Mesodermal cell (in vitro differentiated cells): Measurements from ENCODE around the gene NMUR2.

Experiments
- H3K27ac ChIP-seq: 2 replicates; pipeline ENCODE4 v1.7.0; 2013; ENCODE audit warnings: mild to moderate bottlenecking, low read depth, low read length, moderate library complexity; ENCODE audit not compliant: severe bottlenecking
- H3K36me3 ChIP-seq: 2 replicates; pipeline ENCODE4 v1.7.1; 2013; ENCODE audit warnings: mild to moderate bottlenecking, low read length, moderate library complexity; ENCODE audit not compliant: control insufficient read depth, insufficient read depth
- H3K4me1 ChIP-seq: one replicate; pipeline ENCODE4 v1.7.1; 2013; ENCODE audit warnings: mild to moderate bottlenecking, low read length; ENCODE audit not compliant: insufficient read depth, control insufficient read depth, poor library complexity, severe bottlenecking
- H3K4me3 ChIP-seq: 2 replicates; pipeline ENCODE4 v1.7.0; 2013; ENCODE audit warnings: low read length, control low read depth, mild to moderate bottlenecking; ENCODE audit not compliant: insufficient read depth, poor library complexity, severe bottlenecking; ENCODE audit errors: extremely low read depth
- H3K9me3 ChIP-seq: 2 replicates; pipeline ENCODE4 v1.7.1; 2013; ENCODE audit warnings: mild to moderate bottlenecking, low read length, moderate library complexity; ENCODE audit not compliant: control insufficient read depth
- WGBS, 2 experiments: methylation state at CpG; one replicate each; pipeline ENCODE4 v1.1.5; 2013; ENCODE audit warnings: missing lambda C conversion rate in 2 of 2; ENCODE audit not compliant: insufficient coverage in 2 of 2; 5-methylcytosine and 5-hydroxymethylcytosine counted together

The NMUR2 gene

DNA sequence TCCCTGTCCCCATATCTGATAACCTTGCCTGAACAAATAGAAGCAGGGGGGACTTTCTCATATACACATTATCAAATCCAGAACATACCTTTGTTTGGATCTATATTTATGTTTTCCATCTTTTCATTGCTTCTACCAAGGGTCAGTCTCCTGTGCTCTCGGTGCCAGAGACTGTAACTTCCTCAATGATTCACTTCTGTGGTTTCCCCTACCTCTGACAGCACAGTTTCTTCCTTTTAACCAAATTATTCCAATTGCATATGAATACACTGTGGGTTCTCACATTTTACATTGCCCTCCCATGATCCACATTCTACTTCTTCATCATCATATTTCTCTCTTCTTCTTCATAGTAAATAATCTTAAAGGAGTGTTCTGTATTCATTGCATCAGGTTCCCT, 32.2 kb downstream of the NMUR2 start:
- H3K4me3 ChIP-seq: no peak overlapping the region
- H3K36me3 ChIP-seq: no peaks in the 10 kb centered on the region
- H3K4me1 ChIP-seq: no peaks in the 10 kb centered on the region
- H3K27ac ChIP-seq: no peak overlapping the region
- no peaks in the 10 kb centered on the region for H3K9me3 ChIP-seq
- 75 to 79% methylated on average over 1 of the region's 1 CpG for WGBS, 2 experiments

DNA sequence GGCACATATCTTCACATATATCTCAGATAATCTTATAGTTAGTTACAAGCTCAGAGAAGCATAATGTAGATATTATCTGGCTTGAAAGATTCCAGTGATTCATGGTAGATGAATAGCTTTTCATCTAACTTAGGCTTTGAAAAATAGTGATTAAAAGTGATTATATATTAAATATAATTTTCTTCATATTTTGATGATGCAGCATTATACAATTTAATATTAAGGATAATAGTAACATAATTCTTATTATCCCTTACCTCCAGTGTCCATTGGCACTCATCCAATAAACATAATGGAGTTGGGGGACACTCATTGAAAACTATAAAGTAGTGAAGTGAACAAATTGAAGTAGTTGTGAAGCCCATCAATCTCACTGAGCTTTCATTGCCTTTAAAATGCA, 35.8 kb downstream of the NMUR2 start:
- no peaks in the 10 kb centered on the region for H3K4me1 ChIP-seq
- H3K4me3 ChIP-seq: no peak overlapping the region
- no peaks in the 10 kb centered on the region for H3K9me3 ChIP-seq
- H3K27ac ChIP-seq: no peak overlapping the region
- H3K36me3 ChIP-seq: no peaks in the 10 kb centered on the region

DNA sequence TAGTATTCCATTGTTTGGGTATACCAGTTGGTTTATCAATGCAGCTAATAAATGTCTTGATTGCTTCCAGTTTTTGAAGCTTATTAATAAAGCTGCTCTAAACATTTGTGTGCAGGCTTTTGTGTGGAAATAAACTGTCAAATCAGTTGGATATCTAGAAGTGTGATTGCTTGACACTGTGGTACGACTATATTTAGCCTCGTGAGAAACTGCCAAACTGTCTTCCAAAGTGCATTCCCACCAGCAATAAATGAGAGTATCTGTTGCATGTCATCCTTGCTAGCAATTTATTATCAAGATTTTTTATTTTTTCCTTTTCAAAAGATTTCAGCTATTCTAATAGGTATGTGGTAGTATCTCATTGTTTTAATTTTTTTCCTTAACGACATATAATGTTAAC, 37.5 kb downstream of the NMUR2 start:
- no peaks in the 10 kb centered on the region for H3K9me3 ChIP-seq
- H3K27ac ChIP-seq: no peak overlapping the region
- H3K4me1 ChIP-seq: no peaks in the 10 kb centered on the region
- WGBS, 2 experiments: 100% methylated on average over 1 of the region's 3 CpGs; no CpG with 5 or more reads in 1 of the 2 experiments
- H3K36me3 ChIP-seq: no peaks in the 10 kb centered on the region
- H3K4me3 ChIP-seq: no peak overlapping the region

DNA sequence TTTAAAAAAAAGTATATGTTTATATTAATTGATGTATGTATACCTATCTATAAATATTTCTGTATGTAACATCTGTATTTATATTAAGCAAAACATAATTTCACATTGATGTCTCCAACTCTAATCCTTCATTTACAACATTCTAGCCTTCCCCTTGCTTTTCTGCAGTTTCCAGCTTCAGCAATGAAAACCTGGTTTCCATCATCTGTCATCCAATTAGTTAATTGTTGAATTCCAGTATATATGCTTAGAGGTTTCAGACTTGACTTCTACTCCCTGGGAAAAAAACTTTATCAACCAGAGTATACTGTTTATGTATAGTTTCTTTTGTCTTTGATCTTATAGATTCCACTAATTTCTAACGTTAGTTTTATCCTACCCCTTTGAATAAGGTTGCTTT, 38.4 kb downstream of the NMUR2 start:
- no peaks in the 10 kb centered on the region for H3K9me3 ChIP-seq
- no peak overlapping the region for H3K27ac ChIP-seq
- H3K4me3 ChIP-seq: no peak overlapping the region
- H3K4me1 ChIP-seq: no peaks in the 10 kb centered on the region
- no CpG with 5 or more reads among the region's 1 CpG for WGBS, 2 experiments
- H3K36me3 ChIP-seq: no peaks in the 10 kb centered on the region

DNA sequence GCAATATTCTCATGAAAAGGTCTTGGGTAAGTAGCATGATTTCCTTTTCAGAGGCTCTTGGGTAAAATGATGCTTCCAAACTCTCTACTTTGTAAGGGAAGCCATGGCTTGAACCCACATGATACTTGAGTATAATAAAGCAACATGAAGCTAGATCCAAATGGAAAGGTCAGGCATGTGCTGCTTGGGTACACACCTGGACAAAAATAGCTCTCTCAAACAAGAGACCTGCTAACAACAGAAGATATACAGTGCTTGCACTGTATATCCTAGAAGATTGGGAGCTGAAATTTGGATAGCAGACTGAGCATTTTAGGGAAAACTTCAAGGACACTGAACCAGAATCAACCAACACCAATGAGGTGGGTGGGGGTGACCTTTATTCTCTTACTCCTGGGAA, 40.2 kb downstream of the NMUR2 start:
- no peaks in the 10 kb centered on the region for H3K9me3 ChIP-seq
- H3K4me1 ChIP-seq: no peaks in the 10 kb centered on the region
- H3K4me3 ChIP-seq: no peak overlapping the region
- no peaks in the 10 kb centered on the region for H3K36me3 ChIP-seq
- H3K27ac ChIP-seq: no peak overlapping the region

DNA sequence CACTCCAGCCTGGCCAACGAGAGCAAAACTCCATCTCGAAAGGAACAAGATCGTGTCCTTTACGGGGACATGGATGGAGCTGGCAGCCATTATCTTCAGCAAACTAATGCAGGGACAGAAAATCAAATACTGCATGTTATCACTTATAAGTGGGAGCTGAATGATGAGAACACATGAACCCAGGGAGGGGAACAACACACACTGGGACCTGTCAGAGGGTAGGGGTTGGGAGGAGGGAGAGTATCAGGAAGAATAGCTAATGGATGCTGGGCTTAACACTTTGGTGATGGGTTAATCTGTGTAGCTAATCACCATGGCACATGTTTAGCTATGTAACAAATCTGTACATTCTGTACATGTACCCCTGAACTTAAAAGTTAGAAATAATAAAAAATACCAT, 40.9 kb downstream of the NMUR2 start:
- no peak overlapping the region for H3K4me3 ChIP-seq
- H3K27ac ChIP-seq: no peak overlapping the region
- WGBS, 2 experiments: 85 to 97% methylated on average over 2 to 4 of the region's 4 CpGs
- no peaks in the 10 kb centered on the region for H3K4me1 ChIP-seq
- no peaks in the 10 kb centered on the region for H3K36me3 ChIP-seq
- H3K9me3 ChIP-seq: no peaks in the 10 kb centered on the region

DNA sequence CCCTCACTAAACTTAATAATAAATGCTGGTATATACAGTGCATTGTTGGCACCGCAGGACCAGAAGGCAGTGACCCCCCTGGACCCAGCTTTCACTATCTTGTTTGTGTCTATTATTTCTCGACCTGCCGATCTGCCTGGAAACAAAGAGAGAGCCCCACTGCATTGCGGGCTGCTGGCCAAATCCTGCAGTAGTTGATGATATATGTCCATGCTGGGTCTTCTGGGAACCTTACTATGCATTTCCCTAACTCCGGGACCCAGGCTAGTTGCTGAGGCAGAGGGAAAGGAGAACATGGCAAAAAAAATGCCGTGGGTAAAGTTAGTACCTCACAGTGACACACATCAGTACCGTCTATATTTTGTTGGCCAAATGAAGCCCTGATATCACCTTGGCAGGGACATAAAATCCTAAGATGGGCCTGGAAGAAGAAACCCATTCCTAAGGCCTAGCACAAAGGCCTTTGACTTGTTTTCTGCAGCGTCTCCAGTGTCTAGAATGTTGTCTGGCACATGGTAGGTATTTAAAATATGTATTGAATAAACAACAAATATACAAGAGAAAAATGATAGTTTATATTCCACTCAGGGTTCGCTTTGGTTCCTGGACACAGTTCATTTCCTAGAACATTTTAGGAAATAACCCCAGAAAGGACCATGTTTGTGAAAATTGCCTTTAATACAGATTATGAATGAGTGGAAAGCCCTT, 46.1 kb downstream of the NMUR2 start:
- Histone ChIP-seq H3K27ac (no peak overlapping the region), H3K9me3 (no peaks in the 10 kb centered on the region), H3K4me1 (no peaks in the 10 kb centered on the region), H3K4me3 (no peak overlapping the region), H3K36me3 (no peaks in the 10 kb centered on the region)
- 97 to 100% methylated on average over 1 to 7 of the region's 9 CpGs for WGBS, 2 experiments

DNA sequence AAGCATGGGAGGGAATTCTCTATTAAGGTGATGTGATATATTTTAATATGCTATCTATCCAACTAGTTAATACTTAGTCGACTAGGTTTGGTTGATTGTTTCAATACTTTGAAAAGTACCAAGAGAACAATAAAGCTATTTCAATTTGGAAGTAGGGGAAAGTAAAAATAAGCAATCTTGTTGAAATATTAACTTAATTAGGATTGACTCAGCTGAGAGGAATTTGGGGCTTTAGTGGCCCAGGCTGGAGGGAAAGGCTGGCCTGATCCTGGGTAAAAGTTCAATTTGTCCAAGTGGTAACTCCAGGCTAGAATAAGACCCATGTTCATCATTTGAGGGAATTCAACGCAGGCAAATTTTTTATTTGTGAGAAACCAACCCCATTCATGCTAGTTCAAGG, 48.6 kb downstream of the NMUR2 start:
- Histone ChIP-seq H3K36me3 (no peaks in the 10 kb centered on the region), H3K9me3 (no peaks in the 10 kb centered on the region), H3K27ac (no peak overlapping the region), H3K4me3 (no peak overlapping the region), H3K4me1 (no peaks in the 10 kb centered on the region)
- 89 to 100% methylated on average over 1 of the region's 2 CpGs for WGBS, 2 experiments

DNA sequence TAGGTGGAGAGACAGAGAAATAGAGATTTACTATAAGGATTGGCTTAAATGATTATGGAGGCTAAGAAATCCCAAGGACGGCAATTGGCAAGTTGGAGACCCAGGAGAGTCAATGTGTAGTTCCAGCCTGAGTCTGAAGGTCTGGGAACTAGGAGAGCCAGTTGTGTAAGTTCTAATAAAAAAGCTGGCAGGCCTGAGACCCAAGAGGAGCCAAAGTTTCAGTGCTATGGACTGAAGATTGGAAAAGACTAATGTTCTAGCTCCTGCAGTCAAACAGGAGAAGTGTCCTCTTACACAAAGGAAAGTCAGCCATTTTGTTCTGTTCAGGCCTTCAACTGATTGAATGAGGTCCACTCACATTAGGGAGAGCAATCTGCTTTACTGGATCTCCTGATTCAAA, 50.0 kb downstream of the NMUR2 start:
- no peak overlapping the region for H3K27ac ChIP-seq
- no peak overlapping the region for H3K4me3 ChIP-seq
- WGBS, 2 experiments: 93 to 100% methylated on average over 1 of the region's 1 CpG
- no peaks in the 10 kb centered on the region for H3K36me3 ChIP-seq
- H3K4me1 ChIP-seq: no peaks in the 10 kb centered on the region
- no peaks in the 10 kb centered on the region for H3K9me3 ChIP-seq

DNA sequence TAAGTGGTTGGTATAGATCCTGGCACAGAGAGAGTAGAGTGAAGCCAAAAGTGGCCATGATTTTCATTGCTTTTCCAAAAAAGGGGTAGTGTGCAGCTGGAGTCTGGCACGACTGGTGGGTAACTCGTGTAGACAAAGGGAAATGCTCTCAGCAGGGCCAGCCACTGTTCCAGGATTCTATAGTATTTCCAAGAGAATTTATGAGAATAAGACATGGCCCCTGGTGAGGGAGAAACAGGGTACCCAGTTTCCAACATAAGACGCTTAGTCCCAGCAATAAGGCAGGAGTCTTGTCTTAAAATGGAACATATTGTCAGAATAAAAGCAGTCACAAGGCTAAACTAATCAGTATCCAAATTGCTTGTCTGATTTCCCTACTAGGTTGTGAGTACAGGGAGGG, 52.1 kb downstream of the NMUR2 start:
- no peaks in the 10 kb centered on the region for H3K36me3 ChIP-seq
- no peak overlapping the region for H3K4me3 ChIP-seq
- 88 to 89% methylated on average over 2 to 3 of the region's 3 CpGs for whole genome bisulfite sequencing, 2 experiments
- H3K9me3 ChIP-seq: no peaks in the 10 kb centered on the region
- H3K27ac ChIP-seq: no peak overlapping the region
- H3K4me1 ChIP-seq: no peaks in the 10 kb centered on the region

DNA sequence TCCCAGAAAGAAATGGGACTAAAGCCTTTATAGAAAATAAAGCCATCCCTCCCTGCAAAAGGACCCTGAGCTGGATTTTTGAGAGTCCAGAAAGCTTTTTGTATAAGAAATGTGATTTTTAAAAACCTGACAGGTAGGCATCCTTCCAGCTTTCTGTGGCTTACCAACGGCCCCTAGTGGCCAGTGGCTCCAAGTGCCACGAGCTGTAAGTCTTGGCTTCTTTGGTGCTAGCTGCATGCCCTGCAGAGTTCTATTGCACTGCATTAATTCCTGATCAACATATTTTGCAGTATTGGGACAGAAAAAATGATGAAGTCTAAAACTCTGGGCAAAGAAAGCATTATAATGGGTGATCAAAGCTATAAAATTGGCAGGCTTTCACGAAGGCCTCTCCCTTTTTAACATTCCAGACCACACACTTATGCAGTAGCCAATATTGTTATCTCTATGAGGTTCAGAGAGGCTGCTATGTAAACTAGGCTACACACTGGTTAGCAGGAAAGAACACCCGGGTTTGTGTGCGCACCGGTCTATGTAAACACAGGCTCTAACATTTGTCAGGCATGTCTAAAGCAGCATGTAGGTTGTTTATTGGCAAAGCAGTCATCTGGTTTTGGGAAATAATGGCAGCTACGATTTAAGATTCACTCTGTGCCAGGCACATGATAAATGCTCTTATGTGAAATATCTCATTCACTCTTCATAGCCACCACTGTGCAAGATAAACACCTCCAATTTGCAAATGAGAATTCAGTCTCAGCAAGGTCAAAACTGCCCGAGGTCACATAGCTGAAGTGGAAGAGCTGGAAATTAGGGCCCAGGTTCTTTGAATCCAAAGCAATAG, 55.2 kb downstream of the NMUR2 start:
- H3K36me3 ChIP-seq: no peaks in the 10 kb centered on the region
- no peaks in the 10 kb centered on the region for H3K9me3 ChIP-seq
- no peaks in the 10 kb centered on the region for H3K4me1 ChIP-seq
- H3K4me3 ChIP-seq: no peak overlapping the region
- H3K27ac ChIP-seq: no peak overlapping the region
- 57 to 58% methylated on average over 6 to 7 of the region's 8 CpGs for WGBS, 2 experiments
